Uterus (tissue), 2 donors: ENCODE data around the gene PDGFD.

ENCODE experiments used
- CTCF ChIP-seq, 4 experiments: fragments of 200-600 bp in 2 of 4; fragments of 450-650 bp in 2 of 4; sonication (generic) in 2 of 4; IDR thresholded peaks; one replicate each; pipeline ENCODE4 v1.5.1; 2016 to 2019; ENCODE audit warnings: antibody characterized with exemption in 4 of 4, mild to moderate bottlenecking in 2 of 4, moderate library complexity in 1 of 4
- POLR2A ChIP-seq, 2 donors: fragments of 450-650 bp; IDR thresholded peaks; one replicate each; pipeline ENCODE4 v1.6.1; 2016; ENCODE audit warnings: antibody characterized with exemption in 2 of 2, mild to moderate bottlenecking in 1 of 2, moderate library complexity in 1 of 2

GRCh38 chr11:104058680-104059079, 105.3 kb downstream of the PDGFD start:
- no peak for TF ChIP-seq CTCF (IDR thresholded peaks at IDR 0.05)
- TF ChIP-seq POLR2A (IDR thresholded peaks at IDR 0.05), result no peak
